ENCODE results near the gene CLEC2L.
A peak's percentile ranks its signal among the peaks of the same experiment; 100 is the strongest.

The CLEC2L gene

GRCh38 chr7:139523199-139523941 lies at the start of gene CLEC2L:
Gene CLEC2L, plus strand, starts transcription at chr7:139523685. Its CDS starts 243 bp downstream, at chr7:139523928.
- no peak for DNase-seq

- DNase-seq = no peak
Measured at GRCh38 chr7:139476139-139476538, 47.3 kb upstream of the CLEC2L start.

GRCh38 chr7:139476891-139477290 lies 46.6 kb upstream of the CLEC2L start:
- no peak for DNase-seq

- DNase-seq = no peak
Measured at GRCh38 chr7:139479620-139480019, 43.9 kb upstream of the CLEC2L start.

GRCh38 chr7:139481364-139481763 lies 42.1 kb upstream of the CLEC2L start:
- DNase-seq = no peak

GRCh38 chr7:139482122-139482521 lies 41.4 kb upstream of the CLEC2L start:
- DNase-seq = no peak

- peak; percentile 5 for DNase-seq
Measured at GRCh38 chr7:139482662-139483466, 40.6 kb upstream of the CLEC2L start.

- DNase-seq = no peak
Measured at GRCh38 chr7:139487366-139488080, 36.0 kb upstream of the CLEC2L start.

GRCh38 chr7:139488810-139489209 lies 34.7 kb upstream of the CLEC2L start:
- DNase-seq = no peak

- DNase-seq = no peak
Measured at GRCh38 chr7:139490130-139490529, 33.4 kb upstream of the CLEC2L start.

GRCh38 chr7:139492293-139492692 lies 31.2 kb upstream of the CLEC2L start:
- DNase-seq = no peak

- peak; percentile 9 for DNase-seq
Measured at GRCh38 chr7:139494835-139495579, 28.5 kb upstream of the CLEC2L start.

GRCh38 chr7:139495580-139496125 lies 27.8 kb upstream of the CLEC2L start:
- DNase-seq = no peak

GRCh38 chr7:139496528-139496927 lies 27.0 kb upstream of the CLEC2L start:
- DNase-seq = no peak

GRCh38 chr7:139500770-139501138 lies 22.7 kb upstream of the CLEC2L start:
- no peak for DNase-seq

- no peak for DNase-seq
Measured at GRCh38 chr7:139502226-139502625, 21.3 kb upstream of the CLEC2L start.

- DNase-seq = peak; percentile 24
Measured at GRCh38 chr7:139505563-139505962, 17.9 kb upstream of the CLEC2L start.

GRCh38 chr7:139509535-139509934 lies 13.9 kb upstream of the CLEC2L start:
- no peak for DNase-seq

GRCh38 chr7:139511315-139511714 lies 12.2 kb upstream of the CLEC2L start:
- DNase-seq = no peak

- DNase-seq = no peak
Measured at GRCh38 chr7:139515266-139515665, 8.2 kb upstream of the CLEC2L start.

- DNase-seq = no peak
Measured at GRCh38 chr7:139521439-139521838, 2.0 kb upstream of the CLEC2L start.

- no peak for DNase-seq
Measured at GRCh38 chr7:139522830-139523198, 671 bp upstream of the CLEC2L start.
